Measurements from ENCODE around the gene KRT33B.

- TF ChIP-seq CTCF (IDR thresholded peaks at IDR 0.05; ENCODE audit: insufficient read depth, low read depth, low read length) (no peak), EZH2 (IDR thresholded peaks at IDR 0.05; ENCODE audit: insufficient read depth, low read length) (no peak)
Observed at GRCh38 chr17:41383690-41384089, 14.1 kb upstream of the KRT33B start.
